Endothelial cell (in vitro differentiated cells): ENCODE data around the gene TBKBP1. TPM values are rescaled to one million over a fixed set of nuclear protein-coding genes. Genes with fewer than 3 reads are reported as not detected.

Source experiments
- DNase-seq: peaks from one replicate; pipeline ENCODE4 v3.0.0; 2021; ENCODE audit warnings: low spot score
- H3K27ac Mint-ChIP-seq: one replicate; pipeline ENCODE4 v1.8.0; 2021; ENCODE audit warnings: mixed read lengths, inconsistent platforms; ENCODE audit not compliant: unreplicated experiment
- H3K27me3 Mint-ChIP-seq: one replicate; pipeline ENCODE4 v1.8.0; 2021; ENCODE audit warnings: mild to moderate bottlenecking, moderate library complexity, mixed read lengths, inconsistent platforms; ENCODE audit not compliant: unreplicated experiment
- H3K36me3 Mint-ChIP-seq: one replicate; pipeline ENCODE4 v1.8.0; 2021; ENCODE audit warnings: mild to moderate bottlenecking, low read depth, mixed read lengths, inconsistent platforms; ENCODE audit not compliant: unreplicated experiment
- H3K4me1 Mint-ChIP-seq: one replicate; pipeline ENCODE4 v1.8.0; 2021; ENCODE audit warnings: mild to moderate bottlenecking, mixed read lengths, inconsistent platforms; ENCODE audit not compliant: unreplicated experiment
- H3K4me3 Mint-ChIP-seq: one replicate; pipeline ENCODE4 v1.8.0; 2021; ENCODE audit warnings: mild to moderate bottlenecking, mixed read lengths, inconsistent platforms; ENCODE audit not compliant: unreplicated experiment
- H3K9me3 Mint-ChIP-seq: one replicate; pipeline ENCODE4 v1.8.0; 2021; ENCODE audit warnings: mixed read lengths, inconsistent platforms; ENCODE audit not compliant: unreplicated experiment
- total RNA-seq: library from RNA; stranded (reverse); fragmentation: NEBNext Ultra II Directional; extraction: Animal tissue kit (Norgen Biotek cat#: 25700); gene quantifications from one replicate; pipeline ENCODE4 v1.2.1, GENCODE V29; 2021; ENCODE audit not compliant: unreplicated experiment
- TF ChIP-seq, protein P1 (sequence below): fragments of 200-600 bp; sonication (generic); IDR thresholded peaks from one replicate; pipeline ENCODE4 v1.5.0; 2021; ENCODE audit warnings: antibody characterized with exemption; ENCODE audit not compliant: unreplicated experiment

TBKBP1 gene
- total RNA-seq, 1 donor from 2014 or later: 31.4 TPM

GRCh38 chr17:47703671-47704070 lies 9.7 kb downstream of the TBKBP1 start:
- Mint-ChIP-seq H3K36me3 (peaks cover 45% of the 10 kb centered on the region), H3K4me3 (peak overlapping the region; percentile 65), H3K27ac (peak overlapping the region; percentile 72), H3K4me1 (peaks cover 19% of the 10 kb centered on the region), H3K9me3 (no peaks in the 10 kb centered on the region), H3K27me3 (peaks cover 12% of the 10 kb centered on the region)
- DNase-seq: no peak
- TF ChIP-seq, protein P1, sequence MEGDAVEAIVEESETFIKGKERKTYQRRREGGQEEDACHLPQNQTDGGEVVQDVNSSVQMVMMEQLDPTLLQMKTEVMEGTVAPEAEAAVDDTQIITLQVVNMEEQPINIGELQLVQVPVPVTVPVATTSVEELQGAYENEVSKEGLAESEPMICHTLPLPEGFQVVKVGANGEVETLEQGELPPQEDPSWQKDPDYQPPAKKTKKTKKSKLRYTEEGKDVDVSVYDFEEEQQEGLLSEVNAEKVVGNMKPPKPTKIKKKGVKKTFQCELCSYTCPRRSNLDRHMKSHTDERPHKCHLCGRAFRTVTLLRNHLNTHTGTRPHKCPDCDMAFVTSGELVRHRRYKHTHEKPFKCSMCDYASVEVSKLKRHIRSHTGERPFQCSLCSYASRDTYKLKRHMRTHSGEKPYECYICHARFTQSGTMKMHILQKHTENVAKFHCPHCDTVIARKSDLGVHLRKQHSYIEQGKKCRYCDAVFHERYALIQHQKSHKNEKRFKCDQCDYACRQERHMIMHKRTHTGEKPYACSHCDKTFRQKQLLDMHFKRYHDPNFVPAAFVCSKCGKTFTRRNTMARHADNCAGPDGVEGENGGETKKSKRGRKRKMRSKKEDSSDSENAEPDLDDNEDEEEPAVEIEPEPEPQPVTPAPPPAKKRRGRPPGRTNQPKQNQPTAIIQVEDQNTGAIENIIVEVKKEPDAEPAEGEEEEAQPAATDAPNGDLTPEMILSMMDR: no peak

DNA sequence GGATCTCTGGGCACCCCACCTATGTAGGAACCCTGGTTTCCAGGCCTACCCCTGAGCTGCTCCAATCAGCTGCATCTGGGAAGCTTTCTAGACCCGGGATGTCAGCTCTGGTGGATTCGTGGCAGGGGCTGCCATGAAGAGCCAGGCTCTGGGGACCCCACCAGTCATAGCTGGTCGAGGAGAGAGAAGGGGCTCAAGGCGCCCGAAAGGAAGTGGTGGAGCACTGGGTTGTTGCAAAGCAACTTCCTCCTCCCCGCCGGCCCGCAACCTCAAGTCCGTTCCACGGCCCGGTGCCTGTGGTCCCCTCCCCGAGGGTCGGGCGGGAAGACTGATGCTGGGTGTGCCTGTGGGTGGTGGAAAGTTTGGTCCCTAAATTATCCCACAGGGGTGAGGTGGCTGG lies 10.2 kb downstream of the TBKBP1 start:
- Mint-ChIP-seq H3K27me3 (peaks cover 8% of the 10 kb centered on the region), H3K4me3 (no peak overlapping the region), H3K4me1 (peaks cover 19% of the 10 kb centered on the region), H3K9me3 (no peaks in the 10 kb centered on the region), H3K27ac (no peak overlapping the region), H3K36me3 (peaks cover 43% of the 10 kb centered on the region)
- no peak for DNase-seq
- TF ChIP-seq, protein P1: no peak

- no peak for DNase-seq
- H3K27ac Mint-ChIP-seq: no peak overlapping the region
- TF ChIP-seq, protein P1: no peak
- H3K27me3 Mint-ChIP-seq: peaks cover 11% of the 10 kb centered on the region
- peaks cover 19% of the 10 kb centered on the region for H3K4me1 Mint-ChIP-seq
- no peaks in the 10 kb centered on the region for H3K9me3 Mint-ChIP-seq
- H3K36me3 Mint-ChIP-seq: peaks cover 43% of the 10 kb centered on the region
- H3K4me3 Mint-ChIP-seq: peak overlapping the region; percentile 10
Observed at GRCh38 chr17:47704736-47705135, 10.8 kb downstream of the TBKBP1 start.

DNA sequence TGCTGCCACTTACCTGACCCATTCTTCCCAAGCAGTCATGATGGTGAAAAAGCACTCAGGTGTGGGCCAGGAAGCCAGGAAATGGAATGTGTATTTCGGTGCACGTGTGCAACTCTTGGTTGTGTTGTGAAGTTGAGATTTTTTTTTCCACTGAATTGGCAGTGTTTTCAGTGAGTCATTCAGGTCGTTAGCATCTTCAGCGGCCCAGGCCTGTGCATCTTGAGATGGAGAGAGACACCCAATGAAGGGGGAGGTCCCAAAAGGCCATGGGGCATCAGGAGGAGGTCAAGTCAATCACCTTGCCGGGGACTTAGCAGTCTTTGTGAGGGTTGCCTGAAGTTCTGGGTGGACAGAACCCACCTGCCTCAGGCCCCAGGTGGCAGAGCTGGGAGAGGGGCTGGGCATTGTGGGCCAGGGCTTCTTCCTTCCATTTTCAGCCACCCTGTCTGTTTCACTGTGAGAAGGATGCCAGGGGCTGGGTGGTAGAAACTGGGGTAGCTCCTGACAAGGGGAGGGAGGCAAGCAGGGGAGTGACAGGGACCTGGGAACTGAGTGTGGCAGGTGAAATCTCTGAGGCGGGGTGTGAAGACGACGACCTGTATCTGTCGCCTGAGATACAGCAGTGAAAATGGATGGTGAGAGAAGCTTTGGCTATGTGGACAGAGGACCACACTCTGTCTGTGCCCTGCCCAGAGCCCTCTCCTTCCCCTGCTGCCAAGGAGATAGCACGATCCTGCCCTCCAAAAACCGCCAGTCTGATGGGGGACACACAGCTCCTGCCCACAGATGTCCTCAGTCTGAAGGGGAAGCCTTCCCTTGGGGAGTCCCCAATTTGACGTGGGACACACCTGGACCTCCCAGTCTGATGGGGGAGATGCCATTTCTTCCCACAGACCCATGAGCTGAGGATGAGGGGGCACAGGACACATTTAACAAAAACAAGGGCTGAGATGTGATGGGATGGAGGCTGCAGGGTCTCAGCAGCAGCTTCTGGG lies 11.9 kb downstream of the TBKBP1 start:
- Mint-ChIP-seq H3K27me3 (peaks cover 13% of the 10 kb centered on the region), H3K9me3 (no peaks in the 10 kb centered on the region), H3K27ac (no peak overlapping the region), H3K4me1 (peaks cover 19% of the 10 kb centered on the region), H3K4me3 (no peak overlapping the region), H3K36me3 (peaks cover 50% of the 10 kb centered on the region)
- TF ChIP-seq, protein P1: no peak
- DNase-seq: no peak
